ENCODE measurements around the gene TMEM132E.

The TMEM132E gene

GRCh38 chr17:34610506-34610905, 31.1 kb downstream of the TMEM132E start:
- no peak overlapping the region for H3K4me3 ChIP-seq (replicated peaks; ENCODE audit: low read depth, low read length)
- TF ChIP-seq, protein P1, sequence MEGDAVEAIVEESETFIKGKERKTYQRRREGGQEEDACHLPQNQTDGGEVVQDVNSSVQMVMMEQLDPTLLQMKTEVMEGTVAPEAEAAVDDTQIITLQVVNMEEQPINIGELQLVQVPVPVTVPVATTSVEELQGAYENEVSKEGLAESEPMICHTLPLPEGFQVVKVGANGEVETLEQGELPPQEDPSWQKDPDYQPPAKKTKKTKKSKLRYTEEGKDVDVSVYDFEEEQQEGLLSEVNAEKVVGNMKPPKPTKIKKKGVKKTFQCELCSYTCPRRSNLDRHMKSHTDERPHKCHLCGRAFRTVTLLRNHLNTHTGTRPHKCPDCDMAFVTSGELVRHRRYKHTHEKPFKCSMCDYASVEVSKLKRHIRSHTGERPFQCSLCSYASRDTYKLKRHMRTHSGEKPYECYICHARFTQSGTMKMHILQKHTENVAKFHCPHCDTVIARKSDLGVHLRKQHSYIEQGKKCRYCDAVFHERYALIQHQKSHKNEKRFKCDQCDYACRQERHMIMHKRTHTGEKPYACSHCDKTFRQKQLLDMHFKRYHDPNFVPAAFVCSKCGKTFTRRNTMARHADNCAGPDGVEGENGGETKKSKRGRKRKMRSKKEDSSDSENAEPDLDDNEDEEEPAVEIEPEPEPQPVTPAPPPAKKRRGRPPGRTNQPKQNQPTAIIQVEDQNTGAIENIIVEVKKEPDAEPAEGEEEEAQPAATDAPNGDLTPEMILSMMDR (IDR thresholded peaks at IDR 0.05; ENCODE audit: low read depth, low read length, missing control alignments): no peak
- no peak for DNase-seq (ENCODE audit: extremely low read depth, low read depth)

DNA sequence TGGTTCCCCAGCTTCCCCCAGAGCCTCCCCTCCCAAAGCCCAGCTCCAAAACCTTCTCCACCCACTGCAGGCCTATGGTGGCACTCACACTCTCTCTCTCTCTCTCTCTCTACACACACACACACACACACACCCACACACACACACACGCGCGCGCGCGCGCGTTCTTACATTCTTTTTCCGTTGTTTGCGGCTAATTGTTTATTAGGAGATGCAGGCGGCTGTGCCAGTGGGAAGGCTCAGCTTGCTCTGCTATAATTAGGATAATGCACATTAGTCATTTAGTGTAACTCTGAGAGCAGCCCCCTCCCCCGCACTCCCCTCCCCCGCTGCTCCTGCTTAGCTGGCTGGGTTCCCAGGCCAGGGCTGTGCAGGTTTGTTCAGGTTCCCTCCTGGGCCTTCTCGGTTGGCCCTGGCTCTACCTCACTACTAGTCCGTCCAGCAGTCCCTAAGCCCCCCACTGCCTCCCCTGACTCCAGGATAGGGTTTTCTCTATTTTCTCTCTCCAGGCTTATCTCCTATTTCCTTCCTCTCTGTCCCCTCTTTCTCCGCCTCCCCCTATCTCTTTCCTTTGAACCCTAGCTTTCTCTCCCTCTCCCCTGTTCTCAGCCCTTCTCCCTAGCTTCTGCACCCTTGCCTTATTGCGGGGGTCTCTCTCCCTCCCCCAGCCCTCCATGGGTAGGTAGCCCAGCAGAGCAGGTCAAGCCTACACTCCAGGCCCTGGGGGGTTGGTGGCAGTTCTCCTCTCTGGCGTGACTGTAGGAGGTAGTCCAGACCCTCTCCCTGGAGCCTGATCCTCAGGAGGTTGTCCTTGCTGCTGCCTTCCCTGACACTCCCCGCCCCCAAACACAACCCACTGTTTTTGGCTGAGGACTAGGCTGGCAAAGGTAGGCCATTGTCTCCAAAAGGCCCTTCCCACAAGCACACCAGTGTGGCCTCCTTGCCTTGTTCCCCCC, 34.0 kb downstream of the TMEM132E start:
- H3K4me3 ChIP-seq (replicated peaks; ENCODE audit: low read depth, low read length): no peak overlapping the region
- TF ChIP-seq, protein P1 (IDR thresholded peaks at IDR 0.05; ENCODE audit: low read depth, low read length, missing control alignments): no peak
- DNase-seq (ENCODE audit: extremely low read depth, low read depth): no peak

GRCh38 chr17:34614698-34615097, 35.3 kb downstream of the TMEM132E start:
- TF ChIP-seq, protein P1 (IDR thresholded peaks at IDR 0.05; ENCODE audit: low read depth, low read length, missing control alignments): no peak

GRCh38 chr17:34615326-34615725, 35.9 kb downstream of the TMEM132E start:
- no peak for DNase-seq (ENCODE audit: extremely low read depth, low read depth)
- TF ChIP-seq, protein P1 (IDR thresholded peaks at IDR 0.05; ENCODE audit: low read depth, low read length, missing control alignments): no peak
- no peak overlapping the region for H3K4me3 ChIP-seq (replicated peaks; ENCODE audit: low read depth, low read length)

More at GRCh38 chr17:34614698-34615097, 35.3 kb downstream of the TMEM132E start:
- H3K4me3 ChIP-seq (replicated peaks; ENCODE audit: low read depth, low read length): no peak overlapping the region
- no peak for DNase-seq (ENCODE audit: extremely low read depth, low read depth)

DNA sequence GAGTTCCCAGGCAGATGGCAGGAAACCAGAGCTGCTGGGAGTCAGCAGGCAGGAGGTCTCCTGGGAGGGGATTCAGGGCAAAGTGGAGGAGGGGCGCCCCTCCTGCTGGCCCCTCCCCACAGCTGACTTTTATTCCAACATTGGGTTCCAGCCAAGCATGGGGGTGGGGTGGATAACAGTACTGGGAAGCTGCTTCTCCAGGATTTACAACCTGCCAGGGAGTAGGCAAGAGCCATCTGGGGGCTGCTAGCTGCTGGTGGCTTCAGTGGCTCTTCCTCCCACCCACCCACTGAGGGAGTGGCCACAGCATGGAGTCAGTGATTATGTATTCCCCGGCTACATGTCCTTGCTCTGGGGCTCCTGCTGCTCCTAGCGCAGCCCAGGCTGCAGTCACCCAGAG, 36.8 kb downstream of the TMEM132E start:
- H3K4me3 ChIP-seq (replicated peaks; ENCODE audit: low read depth, low read length): no peak overlapping the region
- TF ChIP-seq, protein P1 (IDR thresholded peaks at IDR 0.05; ENCODE audit: low read depth, low read length, missing control alignments): no peak
- DNase-seq (ENCODE audit: extremely low read depth, low read depth): no peak

GRCh38 chr17:34617398-34617797, 38.0 kb downstream of the TMEM132E start:
- DNase-seq (ENCODE audit: extremely low read depth, low read depth): no peak
- no peak overlapping the region for H3K4me3 ChIP-seq (replicated peaks; ENCODE audit: low read depth, low read length)
- TF ChIP-seq, protein P1 (IDR thresholded peaks at IDR 0.05; ENCODE audit: low read depth, low read length, missing control alignments): no peak
